SH-SY5Y (cell line): ENCODE measurements around the gene ZFAND4.

Experiments used
- GATA2 ChIP-seq: IDR thresholded peaks from 2 replicates; pipeline ENCODE4 v1.6.1; 2011; ENCODE audit warnings: mild to moderate bottlenecking, low read depth, low read length
- GATA3 ChIP-seq: IDR thresholded peaks from 2 replicates; pipeline ENCODE4 v1.6.1; 2011; ENCODE audit warnings: low read depth, mild to moderate bottlenecking, low read length, moderate library complexity

DNA sequence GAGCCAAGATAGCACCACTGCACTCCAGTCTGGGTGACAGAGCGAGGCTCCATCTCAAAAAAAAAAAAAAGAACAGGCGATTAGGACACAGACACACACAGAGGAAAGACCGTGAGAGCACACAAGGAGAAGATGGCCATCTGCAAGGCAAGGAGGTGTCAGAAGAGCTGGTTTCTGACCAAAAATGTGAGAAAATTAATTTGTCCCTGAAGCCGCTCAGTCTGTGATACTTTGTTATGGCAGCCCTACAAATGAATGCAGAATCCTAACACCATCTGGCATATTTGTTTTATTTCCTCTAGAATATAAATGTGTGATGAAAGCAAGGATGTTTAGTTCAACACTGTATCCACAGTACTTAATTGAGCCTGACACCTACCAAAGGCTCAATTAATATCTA is 69.7 kb downstream of the ZFAND4 start:
- TF ChIP-seq GATA3: no peak
- TF ChIP-seq GATA2: no peak
